Mesenchymal stem cell (in vitro differentiated cells and primary cell): ENCODE results near the gene GABARAPL1.
"Not testable (repeated sequence)": the region's sequence is repeated elsewhere in the genome, so short reads cannot be mapped to it uniquely, and the experiment has no call there.

Source experiments
- DNase-seq: peaks from one replicate; pipeline ENCODE4 v3.0.0-alpha.2; 2013
- H2AFZ ChIP-seq: one replicate; pipeline ENCODE4 v1.6.1; 2013; ENCODE audit warnings: low read depth, mild to moderate bottlenecking, control low read depth, inconsistent platforms, low read length, moderate library complexity
- H2AK5ac ChIP-seq: 2 replicates; pipeline ENCODE4 v1.6.1; 2013; ENCODE audit warnings: low read length, moderate library complexity, mild to moderate bottlenecking, inconsistent platforms; ENCODE audit not compliant: severe bottlenecking
- H2BK120ac ChIP-seq: one replicate; pipeline ENCODE4 v1.6.1; 2013; ENCODE audit warnings: low read depth, mild to moderate bottlenecking, inconsistent platforms, low read length, moderate library complexity
- H2BK12ac ChIP-seq, 2 experiments: one replicate each; pipeline ENCODE4 v1.6.1; 2013; ENCODE audit warnings: inconsistent platforms in 2 of 2, low read length in 2 of 2, mild to moderate bottlenecking in 2 of 2, moderate library complexity in 2 of 2, control low read depth in 1 of 2
- H2BK15ac ChIP-seq: one replicate; pipeline ENCODE4 v1.6.1; 2013; ENCODE audit warnings: mild to moderate bottlenecking, low read depth, inconsistent platforms; ENCODE audit not compliant: poor library complexity, severe bottlenecking
- H2BK5ac ChIP-seq: 2 replicates; pipeline ENCODE4 v1.6.1; 2013; ENCODE audit warnings: low read depth, mild to moderate bottlenecking, low read length, control low read depth, inconsistent platforms; ENCODE audit not compliant: poor library complexity, severe bottlenecking
- H3K14ac ChIP-seq, 2 experiments: one replicate each; pipeline ENCODE4 v1.6.1; 2013; ENCODE audit warnings: inconsistent platforms in 2 of 2, low read length in 2 of 2, control low read depth in 1 of 2, mild to moderate bottlenecking in 1 of 2, moderate library complexity in 1 of 2
- H3K18ac ChIP-seq, 2 experiments: one replicate each; pipeline ENCODE4 v1.6.1; 2013; ENCODE audit warnings: inconsistent platforms in 2 of 2, low read length in 2 of 2, control low read depth in 1 of 2, low read depth in 1 of 2, mild to moderate bottlenecking in 1 of 2
- H3K23ac ChIP-seq, 2 experiments: one replicate each; pipeline ENCODE4 v1.6.1; 2013; ENCODE audit warnings: inconsistent platforms in 2 of 2, low read length in 2 of 2, mild to moderate bottlenecking in 2 of 2, moderate library complexity in 2 of 2, control low read depth in 1 of 2
- H3K27ac ChIP-seq: 2 replicates; pipeline ENCODE4 v1.5.1; 2013; ENCODE audit warnings: mild to moderate bottlenecking, moderate library complexity, low read length, control low read depth, inconsistent platforms; ENCODE audit not compliant: poor library complexity, severe bottlenecking
- H3K27me3 ChIP-seq, 2 experiments: 2 replicates each; pipeline versions ENCODE4 v1.6.1 to v1.7.0; 2013; ENCODE audit warnings: low read length in 2 of 2, mild to moderate bottlenecking in 2 of 2, moderate library complexity in 2 of 2, control low read depth in 1 of 2, inconsistent platforms in 1 of 2; ENCODE audit not compliant: control insufficient read depth in 1 of 2, insufficient read depth in 1 of 2
- H3K36me3 ChIP-seq, 2 experiments: 2 replicates each; pipeline versions ENCODE4 v1.6.1 to v1.7.0; 2013; ENCODE audit warnings: low read length in 2 of 2, control low read depth in 1 of 2, inconsistent platforms in 1 of 2, low read depth in 1 of 2, mild to moderate bottlenecking in 1 of 2; ENCODE audit not compliant: insufficient read depth in 2 of 2, control insufficient read depth in 1 of 2
- H3K4ac ChIP-seq, 2 experiments: one replicate each; pipeline ENCODE4 v1.6.1; 2013; ENCODE audit warnings: inconsistent platforms in 2 of 2, low read length in 2 of 2, mild to moderate bottlenecking in 2 of 2, moderate library complexity in 2 of 2, control low read depth in 1 of 2, low read depth in 1 of 2
- H3K4me1 ChIP-seq: 2 replicates; pipeline ENCODE4 v1.6.1; 2013; ENCODE audit warnings: low read depth, low read length, control low read depth; ENCODE audit not compliant: control insufficient read depth, insufficient read depth
- H3K4me2 ChIP-seq: 2 replicates; pipeline ENCODE4 v1.6.1; 2013; ENCODE audit warnings: low read length, mild to moderate bottlenecking, inconsistent platforms; ENCODE audit not compliant: poor library complexity, severe bottlenecking
- H3K4me3 ChIP-seq, 2 experiments: 2 replicates each; pipeline versions ENCODE4 v1.5.1 to v1.7.0; 2013; ENCODE audit warnings: low read length in 2 of 2, mild to moderate bottlenecking in 2 of 2, control low read depth in 1 of 2, low read depth in 1 of 2; ENCODE audit not compliant: insufficient read depth in 1 of 2
- H3K79me1 ChIP-seq: replicated peaks from 2 replicates; pipeline ENCODE4 v1.6.1; 2013; ENCODE audit warnings: mild to moderate bottlenecking, control low read depth, low read length, inconsistent platforms; ENCODE audit not compliant: poor library complexity, severe bottlenecking
- H3K9ac ChIP-seq: 2 replicates; pipeline ENCODE4 v1.7.0; 2013; ENCODE audit warnings: mild to moderate bottlenecking, low read length, moderate library complexity
- H3K9me3 ChIP-seq: 2 replicates; pipeline ENCODE4 v1.7.0; 2013; ENCODE audit warnings: mild to moderate bottlenecking, low read length; ENCODE audit not compliant: control insufficient read depth
- H4K8ac ChIP-seq: one replicate; pipeline ENCODE4 v1.6.1; 2013; ENCODE audit warnings: inconsistent platforms, mild to moderate bottlenecking, low read length, moderate library complexity
- H4K91ac ChIP-seq: one replicate; pipeline ENCODE4 v1.6.1; 2013; ENCODE audit warnings: mild to moderate bottlenecking, low read length, inconsistent platforms
- WGBS: methylation state at CpG from one replicate; pipeline ENCODE4 v1.1.7; 2013; ENCODE audit warnings: mixed read lengths; 5-methylcytosine and 5-hydroxymethylcytosine counted together

The GABARAPL1 gene

GRCh38 chr12:10184261-10184843 lies 28.3 kb upstream of the GABARAPL1 start:
- no peak overlapping the region for H2AFZ ChIP-seq
- peak; percentile 80 for DNase-seq
- no peak overlapping the region for H4K91ac ChIP-seq
- H3K9ac ChIP-seq, result no peak overlapping the region
- H3K4me1 ChIP-seq, result no peaks in the 10 kb centered on the region
- no peak overlapping the region for H2BK120ac ChIP-seq
- H2BK5ac ChIP-seq, result no peak overlapping the region
- WGBS, result 87% methylated on average over 6 of the region's 7 CpGs
- no peak overlapping the region for H3K18ac ChIP-seq
- H3K4me2 ChIP-seq, result no peak overlapping the region
- H3K23ac ChIP-seq, result no peak overlapping the region
- H4K8ac ChIP-seq, result no peak overlapping the region
- H3K79me1 ChIP-seq, result no peaks in the 10 kb centered on the region
- no peak overlapping the region for H2AK5ac ChIP-seq
- H3K14ac ChIP-seq, result no peak overlapping the region
- no peaks in the 10 kb centered on the region for H3K9me3 ChIP-seq
- no peak overlapping the region for H2BK15ac ChIP-seq
- H3K27ac ChIP-seq, result no peak overlapping the region
- no peaks in the 10 kb centered on the region for H3K36me3 ChIP-seq
- no peak overlapping the region for H3K4ac ChIP-seq
- peak overlapping the region; percentile 6 to 17 for H2BK12ac ChIP-seq
- H3K27me3 ChIP-seq, result no peaks in the 10 kb centered on the region
- H3K4me3 ChIP-seq, result no peak overlapping the region

- H3K27me3 ChIP-seq, result no peaks in the 10 kb centered on the region
- H3K4ac ChIP-seq, result peak overlapping the region in 1 of 2 experiments; percentile 49
- H2BK15ac ChIP-seq, result no peak overlapping the region
- H4K8ac ChIP-seq, result no peak overlapping the region
- H3K18ac ChIP-seq, result peak overlapping the region; percentile 22 to 67
- H2AK5ac ChIP-seq, result no peak overlapping the region
- H3K9me3 ChIP-seq, result no peaks in the 10 kb centered on the region
- H3K36me3 ChIP-seq, result no peaks in the 10 kb centered on the region
- H2AFZ ChIP-seq, result no peak overlapping the region
- H3K4me2 ChIP-seq, result no peak overlapping the region
- H4K91ac ChIP-seq, result peak overlapping the region; percentile 66
- no peak overlapping the region for H3K14ac ChIP-seq
- no peak for DNase-seq
- H2BK12ac ChIP-seq, result peak overlapping the region; percentile 82 to 89
- no peak overlapping the region for H3K23ac ChIP-seq
- no peak overlapping the region for H2BK120ac ChIP-seq
- H3K79me1 ChIP-seq, result no peaks in the 10 kb centered on the region
- no peak overlapping the region for H3K9ac ChIP-seq
- no peak overlapping the region for H2BK5ac ChIP-seq
- H3K4me1 ChIP-seq, result peaks cover 3% of the 10 kb centered on the region
- no peak overlapping the region for H3K4me3 ChIP-seq
- 94% methylated on average over 8 of the region's 11 CpGs for WGBS
- H3K27ac ChIP-seq, result no peak overlapping the region
These were observed 26.4 kb upstream of the GABARAPL1 start for GRCh38 chr12:10186299-10186698.

- not testable (repeated sequence) for H3K14ac ChIP-seq, H2BK5ac ChIP-seq, H3K23ac ChIP-seq, H3K27me3 ChIP-seq, H3K79me1 ChIP-seq, H2AFZ ChIP-seq, H3K18ac ChIP-seq, H3K9ac ChIP-seq, H2AK5ac ChIP-seq, H3K9me3 ChIP-seq, H2BK120ac ChIP-seq, H4K8ac ChIP-seq, H3K4me3 ChIP-seq, H3K4me2 ChIP-seq, H3K4me1 ChIP-seq, H2BK15ac ChIP-seq, H3K36me3 ChIP-seq, H3K4ac ChIP-seq, DNase-seq, H3K27ac ChIP-seq
- Histone ChIP-seq H2BK12ac (peak overlapping the region in 1 of 2 experiments; percentile 42), H4K91ac (peak overlapping the region; percentile 28)
- WGBS, result 98% methylated on average over 5 of the region's 6 CpGs
These were observed 25.7 kb upstream of the GABARAPL1 start for GRCh38 chr12:10186958-10187357.

GRCh38 chr12:10189653-10190052 lies 23.0 kb upstream of the GABARAPL1 start:
- Histone ChIP-seq H2AK5ac (no peak overlapping the region), H3K79me1 (no peaks in the 10 kb centered on the region), H3K23ac (no peak overlapping the region), H2BK12ac (peak overlapping the region; percentile 20 to 83), H3K18ac (peak overlapping the region in 1 of 2 experiments; percentile 41), H2BK120ac (no peak overlapping the region), H2AFZ (no peak overlapping the region), H3K27me3 (no peaks in the 10 kb centered on the region), H3K9me3 (no peaks in the 10 kb centered on the region), H2BK5ac (no peak overlapping the region), H3K14ac (no peak overlapping the region), H3K4me2 (no peak overlapping the region), H3K36me3 (no peaks in the 10 kb centered on the region), H2BK15ac (no peak overlapping the region), H3K4me1 (peaks cover 4% of the 10 kb centered on the region), H3K27ac (no peak overlapping the region), H4K8ac (no peak overlapping the region), H3K4me3 (no peak overlapping the region), H4K91ac (peak overlapping the region; percentile 43), H3K9ac (no peak overlapping the region), H3K4ac (peak overlapping the region in 1 of 2 experiments; percentile 35)
- DNase-seq, result peak; percentile 60
- 31% methylated on average over 4 of the region's 5 CpGs for WGBS
